ENCODE measurements around the gene WDR54.

Gene WDR54

DNA sequence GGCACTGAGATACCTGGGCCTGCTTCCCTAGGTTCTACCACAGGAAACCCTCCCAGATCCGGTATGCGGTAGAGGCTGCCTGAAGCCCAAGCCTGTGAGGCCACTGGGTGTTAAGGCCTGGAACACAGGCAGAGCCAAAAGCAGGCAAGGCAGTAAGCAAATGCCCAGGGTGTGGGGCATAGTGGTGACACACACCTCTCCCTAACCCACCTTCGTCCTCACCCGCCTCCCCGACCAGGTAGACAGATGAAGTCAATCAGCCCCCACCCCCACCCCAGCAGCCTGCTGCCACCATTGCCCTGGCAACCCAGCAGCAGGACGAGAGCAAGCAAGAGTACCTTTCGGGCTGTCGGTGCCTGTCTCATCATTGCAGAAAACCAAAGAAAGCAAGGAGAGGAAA lies 47.5 kb upstream of the WDR54 start:
- Histone ChIP-seq H3K27ac (ENCODE audit: low read depth, low read length, poor library complexity, severe bottlenecking) (no peak overlapping the region), H3K9ac (ENCODE audit: low read length) (no peak overlapping the region), H3K4me2 (ENCODE audit: low read length) (no peak overlapping the region), H3K4me1 (ENCODE audit: insufficient read depth, low read length, severe bottlenecking) (peaks cover 6% of the 10 kb centered on the region), H3K4me3 (ENCODE audit: low read depth, low read length, poor library complexity, severe bottlenecking) (no peak overlapping the region), H3K36me3 (ENCODE audit: insufficient read depth, low read length) (peaks cover 33% of the 10 kb centered on the region), H2AFZ (ENCODE audit: low read length) (no peak overlapping the region), H4K20me1 (ENCODE audit: insufficient read depth, low read length) (no peaks in the 10 kb centered on the region), H3K9me3 (ENCODE audit: low read length) (no peaks in the 10 kb centered on the region), H3K27me3 (ENCODE audit: insufficient read depth, low read length) (no peaks in the 10 kb centered on the region), H3F3A (ENCODE audit: insufficient read depth, low read length) (no peaks in the 10 kb centered on the region), H3K9me2 (ENCODE audit: low read depth, low read length) (no peaks in the 10 kb centered on the region), H3K79me2 (ENCODE audit: insufficient read depth, low read length) (no peaks in the 10 kb centered on the region)
- TF ChIP-seq CTCF (IDR thresholded peaks at IDR 0.05; ENCODE audit: low read length) = no peak
- no peak for TF ChIP-seq EZH2 (IDR thresholded peaks at IDR 0.05; ENCODE audit: borderline replicate concordance, low read length)

GRCh38 chr2:74374509-74375205 lies 46.9 kb upstream of the WDR54 start:
- H3K27ac ChIP-seq (ENCODE audit: low read depth, low read length, poor library complexity, severe bottlenecking) = no peak overlapping the region
- no peaks in the 10 kb centered on the region for H4K20me1 ChIP-seq (ENCODE audit: insufficient read depth, low read length)
- H3K4me3 ChIP-seq (ENCODE audit: low read depth, low read length, poor library complexity, severe bottlenecking) = no peak overlapping the region
- H3K27me3 ChIP-seq (ENCODE audit: insufficient read depth, low read length) = no peaks in the 10 kb centered on the region
- H3K4me2 ChIP-seq (ENCODE audit: low read length) = no peak overlapping the region
- no peak overlapping the region for H3K9ac ChIP-seq (ENCODE audit: low read length)
- TF ChIP-seq CTCF (IDR thresholded peaks at IDR 0.05; ENCODE audit: low read length) (no peak), EZH2 (IDR thresholded peaks at IDR 0.05; ENCODE audit: borderline replicate concordance, low read length) (no peak)
- H3K9me2 ChIP-seq (ENCODE audit: low read depth, low read length) = no peaks in the 10 kb centered on the region
- peaks cover 7% of the 10 kb centered on the region for H3K4me1 ChIP-seq (ENCODE audit: insufficient read depth, low read length, severe bottlenecking)
- H2AFZ ChIP-seq (ENCODE audit: low read length) = no peak overlapping the region
- H3F3A ChIP-seq (ENCODE audit: insufficient read depth, low read length) = no peaks in the 10 kb centered on the region
- no peaks in the 10 kb centered on the region for H3K79me2 ChIP-seq (ENCODE audit: insufficient read depth, low read length)
- H3K9me3 ChIP-seq (ENCODE audit: low read length) = no peaks in the 10 kb centered on the region
- H3K36me3 ChIP-seq (ENCODE audit: insufficient read depth, low read length) = peaks cover 29% of the 10 kb centered on the region

GRCh38 chr2:74375838-74376237 lies 45.7 kb upstream of the WDR54 start:
- H3K4me3 ChIP-seq (ENCODE audit: low read depth, low read length, poor library complexity, severe bottlenecking) = no peak overlapping the region
- H3K27me3 ChIP-seq (ENCODE audit: insufficient read depth, low read length) = no peaks in the 10 kb centered on the region
- TF ChIP-seq CTCF (IDR thresholded peaks at IDR 0.05; ENCODE audit: low read length) (no peak), EZH2 (IDR thresholded peaks at IDR 0.05; ENCODE audit: borderline replicate concordance, low read length) (no peak)
- H3F3A ChIP-seq (ENCODE audit: insufficient read depth, low read length) = no peaks in the 10 kb centered on the region
- H3K9me2 ChIP-seq (ENCODE audit: low read depth, low read length) = no peaks in the 10 kb centered on the region
- no peaks in the 10 kb centered on the region for H4K20me1 ChIP-seq (ENCODE audit: insufficient read depth, low read length)
- peaks cover 19% of the 10 kb centered on the region; the same call in 1 of the 2 replicates for H3K36me3 ChIP-seq (ENCODE audit: insufficient read depth, low read length)
- peaks cover 17% of the 10 kb centered on the region for H3K4me1 ChIP-seq (ENCODE audit: insufficient read depth, low read length, severe bottlenecking)
- no peaks in the 10 kb centered on the region for H3K9me3 ChIP-seq (ENCODE audit: low read length)
- H3K79me2 ChIP-seq (ENCODE audit: insufficient read depth, low read length) = no peaks in the 10 kb centered on the region
- no peak overlapping the region for H3K27ac ChIP-seq (ENCODE audit: low read depth, low read length, poor library complexity, severe bottlenecking)
- no peak overlapping the region for H3K9ac ChIP-seq (ENCODE audit: low read length)
- no peak overlapping the region for H3K4me2 ChIP-seq (ENCODE audit: low read length)
- H2AFZ ChIP-seq (ENCODE audit: low read length) = no peak overlapping the region

All from OCI-LY1 (cell line).